DMS114 treated with DMSO at 0.1 percent for 48 hours (cell line): ENCODE measurements around the gene CFP.
"Not testable (repeated sequence)": the region's sequence is repeated elsewhere in the genome, so short reads cannot be mapped to it uniquely, and the experiment has no call there.

ENCODE experiments used
- DNase-seq: peaks from one replicate; lab custom pipeline; 2025; ENCODE audit not compliant: unreplicated experiment; lab: John Stamatoyannopoulos, UW

CFP gene

GRCh38 chrX:47629419-47630200 lies at the start of gene CFP:
CFP (minus strand) TSS chrX:47629930; CDS start chrX:47629844, 86 bp downstream.
- no peak for DNase-seq

- not testable (repeated sequence) for DNase-seq
Observed at GRCh38 chrX:47675959-47676859, 46.5 kb upstream of the CFP start.

- no peak for DNase-seq
Observed at GRCh38 chrX:47674776-47675175, 45.0 kb upstream of the CFP start.

GRCh38 chrX:47665797-47666196 lies 36.1 kb upstream of the CFP start:
- DNase-seq, result not testable (repeated sequence)

- no peak for DNase-seq
Observed at GRCh38 chrX:47664737-47665136, 35.0 kb upstream of the CFP start.

GRCh38 chrX:47662144-47662657 lies 32.5 kb upstream of the CFP start:
- no peak for DNase-seq

GRCh38 chrX:47661539-47661938 lies 31.8 kb upstream of the CFP start:
- no peak for DNase-seq

GRCh38 chrX:47659421-47659726 lies 29.6 kb upstream of the CFP start:
- DNase-seq, result no peak

- DNase-seq, result peak; percentile 89
Observed at GRCh38 chrX:47658684-47659420, 29.1 kb upstream of the CFP start, which contains the start of gene UXT. UXT (minus strand) TSS chrX:47659180; CDS start chrX:47658927, 253 bp downstream.

- DNase-seq, result no peak
Observed at GRCh38 chrX:47658301-47658683, 28.6 kb upstream of the CFP start.

- DNase-seq, result no peak
Observed at GRCh38 chrX:47651043-47651905, 21.5 kb upstream of the CFP start.

- peak; percentile 90 for DNase-seq
Observed at GRCh38 chrX:47650164-47651042, 20.7 kb upstream of the CFP start, which contains the start of gene ELK1. ELK1 (minus strand) TSS chrX:47650563; CDS start chrX:47641441, 9,122 bp downstream.

GRCh38 chrX:47649781-47650163 lies 20.0 kb upstream of the CFP start:
- no peak for DNase-seq

- no peak for DNase-seq
Observed at GRCh38 chrX:47649271-47649670, 19.5 kb upstream of the CFP start.

GRCh38 chrX:47648376-47648775 lies 18.6 kb upstream of the CFP start:
- no peak for DNase-seq

- DNase-seq, result no peak
Observed at GRCh38 chrX:47646636-47647035, 16.9 kb upstream of the CFP start.

GRCh38 chrX:47645530-47645929 lies 15.8 kb upstream of the CFP start:
- no peak for DNase-seq

- DNase-seq, result peak; percentile 14
Observed at GRCh38 chrX:47644557-47645091, 14.9 kb upstream of the CFP start.

- no peak for DNase-seq
Observed at GRCh38 chrX:47643926-47644325, 14.2 kb upstream of the CFP start.
